NCI-H1694 treated with DMSO at 0.1 percent for 48 hours (cell line): Measurements from ENCODE around the gene OPCML.

ENCODE experiments used
- DNase-seq: peaks from one replicate; lab custom pipeline; 2025; lab: John Stamatoyannopoulos, UW

Gene OPCML

DNA sequence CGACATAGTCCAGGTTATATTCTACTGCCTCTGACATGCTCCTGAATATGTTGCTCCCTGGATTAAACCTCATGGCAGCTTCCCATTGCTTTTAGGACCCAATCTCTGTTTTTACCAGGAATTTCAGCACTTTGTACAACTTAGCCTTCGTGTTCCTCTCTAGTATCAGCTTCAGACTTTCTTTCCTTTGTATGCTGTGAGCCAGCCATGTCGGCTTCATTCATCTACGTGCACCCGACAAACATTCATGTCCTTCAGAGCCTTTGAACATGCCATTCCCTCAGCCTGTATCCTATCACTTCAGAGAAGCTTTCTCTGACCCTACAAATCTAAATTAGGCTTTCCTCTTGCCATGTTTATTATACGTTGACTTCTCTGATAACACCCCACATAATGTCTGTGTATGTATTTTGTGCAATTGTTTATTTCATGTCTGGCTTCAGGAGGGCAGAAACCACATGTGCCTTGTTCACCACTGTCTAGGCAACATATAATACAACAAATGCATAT, 743.4 kb downstream of the OPCML start:
- DNase-seq, result no peak

GRCh38 chr11:132785878-132786277, 746.4 kb downstream of the OPCML start:
- no peak for DNase-seq

DNA sequence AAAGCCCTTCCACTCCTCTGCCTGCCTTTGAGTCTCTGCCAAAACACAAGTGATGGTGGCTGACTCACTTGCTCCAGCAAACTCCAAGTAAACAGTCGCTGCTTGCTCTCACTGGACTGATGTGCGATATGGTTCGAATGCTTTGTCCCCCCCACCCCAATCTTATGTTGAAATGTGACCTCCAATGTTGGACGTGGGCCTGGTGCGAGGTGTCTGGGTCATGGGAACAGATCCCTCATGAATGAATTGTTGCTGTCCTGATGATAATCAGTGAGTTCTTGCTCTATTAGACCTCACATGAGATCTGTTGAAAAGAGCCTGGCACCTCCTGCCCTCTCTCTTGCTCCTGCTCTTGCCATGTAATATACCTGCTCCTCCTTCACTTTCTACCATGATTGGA, 747.9 kb downstream of the OPCML start:
- no peak for DNase-seq

GRCh38 chr11:132782102-132782501, 750.2 kb downstream of the OPCML start:
- no peak for DNase-seq

DNA sequence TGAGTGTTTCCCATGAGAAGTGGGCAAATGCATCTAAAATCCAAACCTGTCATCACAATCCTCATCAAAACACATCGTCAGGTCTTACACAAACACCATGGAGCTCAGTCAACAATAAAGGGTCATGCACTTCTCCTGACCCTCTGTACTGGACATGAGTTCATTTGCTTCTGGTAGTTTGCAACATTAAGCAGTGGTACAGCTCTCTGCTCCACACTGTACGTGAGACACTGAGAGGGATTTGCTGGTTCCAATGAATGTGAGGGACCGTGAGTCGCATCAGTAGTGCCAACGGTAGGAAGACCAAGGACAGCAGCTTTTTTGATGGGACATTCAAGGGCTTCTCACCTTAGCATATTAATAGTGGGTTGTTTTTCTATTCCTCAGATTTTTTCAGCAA, 752.3 kb downstream of the OPCML start:
- DNase-seq, result no peak

DNA sequence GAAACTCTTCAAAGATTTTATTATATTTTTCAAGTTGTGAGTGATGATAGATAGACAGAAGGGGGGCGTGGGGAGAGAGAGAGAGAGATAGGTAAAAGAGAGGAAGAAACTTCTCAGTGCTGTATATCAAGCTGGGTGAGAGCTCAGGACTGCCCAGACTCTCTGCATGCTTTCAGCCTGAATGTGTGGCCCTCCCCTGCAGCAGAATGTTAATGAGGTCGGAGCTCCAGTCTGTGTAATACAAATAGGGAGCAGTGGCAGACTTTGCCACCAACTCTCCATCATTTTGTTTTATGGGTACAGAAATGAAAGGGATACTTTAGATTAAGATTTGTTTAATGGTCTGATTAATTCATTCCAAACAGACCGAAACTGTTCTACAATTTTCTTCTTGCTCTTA, 752.8 kb downstream of the OPCML start:
- no peak for DNase-seq

DNA sequence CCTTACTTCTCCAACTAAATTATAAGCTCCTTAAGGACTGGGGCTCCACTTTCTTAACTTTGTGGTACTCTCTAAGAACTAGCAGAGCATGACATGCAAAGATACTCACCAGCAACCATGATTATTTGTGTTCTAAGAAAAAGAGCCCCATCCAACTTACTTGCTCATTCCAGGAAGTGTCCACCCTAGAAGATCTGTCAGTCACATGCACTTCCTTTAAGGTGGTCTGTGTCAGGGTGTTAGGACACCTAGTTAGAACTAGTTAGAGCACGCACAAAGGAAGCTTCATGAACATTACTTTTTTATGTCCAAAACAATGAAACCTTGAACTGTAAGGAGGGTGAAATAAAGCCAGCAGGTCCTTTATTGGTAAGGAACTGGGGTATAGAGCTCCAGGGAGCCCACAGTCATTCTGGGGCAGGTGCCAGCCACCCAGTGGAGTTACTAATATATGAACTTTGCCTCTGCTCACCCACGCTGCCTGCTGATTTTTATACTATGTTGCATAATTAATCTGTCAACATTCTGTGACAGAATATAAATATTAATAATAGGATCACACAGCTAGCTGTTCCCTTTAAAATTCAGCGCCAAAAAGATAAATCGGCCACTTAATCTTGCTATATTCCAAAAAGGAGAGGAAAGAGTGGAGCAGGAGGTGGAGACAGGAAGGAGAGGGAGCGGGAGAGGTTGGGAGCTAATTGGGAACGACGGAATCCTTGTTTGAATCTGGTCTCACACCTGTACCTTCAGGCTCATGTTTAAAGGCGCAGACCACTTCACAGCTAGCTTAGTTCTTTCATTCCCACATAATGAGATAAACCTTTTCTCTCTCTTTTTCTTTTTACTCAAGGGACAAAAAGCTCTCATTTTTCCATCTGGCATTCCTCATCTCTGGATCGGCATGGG, 755.0 kb downstream of the OPCML start:
- DNase-seq, result no peak

DNA sequence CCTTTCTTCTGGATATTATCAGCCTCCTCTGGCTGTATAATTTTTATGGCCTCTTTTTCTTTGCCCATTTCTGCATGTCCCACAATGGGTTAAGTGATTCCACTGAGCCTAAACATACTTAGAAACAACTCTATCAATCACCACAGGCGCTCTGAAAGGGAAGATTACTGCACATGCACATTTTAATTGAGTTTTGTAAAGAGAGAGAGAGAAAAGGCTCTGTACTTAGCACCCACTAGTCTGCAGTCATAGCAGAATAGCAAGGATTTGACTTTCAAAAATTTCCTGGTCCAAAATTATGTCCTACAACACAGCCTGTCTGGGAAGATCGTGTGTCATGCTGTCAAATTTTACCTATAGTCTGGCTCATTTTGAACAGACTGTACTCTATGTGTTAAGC, 758.5 kb downstream of the OPCML start:
- no peak for DNase-seq

DNA sequence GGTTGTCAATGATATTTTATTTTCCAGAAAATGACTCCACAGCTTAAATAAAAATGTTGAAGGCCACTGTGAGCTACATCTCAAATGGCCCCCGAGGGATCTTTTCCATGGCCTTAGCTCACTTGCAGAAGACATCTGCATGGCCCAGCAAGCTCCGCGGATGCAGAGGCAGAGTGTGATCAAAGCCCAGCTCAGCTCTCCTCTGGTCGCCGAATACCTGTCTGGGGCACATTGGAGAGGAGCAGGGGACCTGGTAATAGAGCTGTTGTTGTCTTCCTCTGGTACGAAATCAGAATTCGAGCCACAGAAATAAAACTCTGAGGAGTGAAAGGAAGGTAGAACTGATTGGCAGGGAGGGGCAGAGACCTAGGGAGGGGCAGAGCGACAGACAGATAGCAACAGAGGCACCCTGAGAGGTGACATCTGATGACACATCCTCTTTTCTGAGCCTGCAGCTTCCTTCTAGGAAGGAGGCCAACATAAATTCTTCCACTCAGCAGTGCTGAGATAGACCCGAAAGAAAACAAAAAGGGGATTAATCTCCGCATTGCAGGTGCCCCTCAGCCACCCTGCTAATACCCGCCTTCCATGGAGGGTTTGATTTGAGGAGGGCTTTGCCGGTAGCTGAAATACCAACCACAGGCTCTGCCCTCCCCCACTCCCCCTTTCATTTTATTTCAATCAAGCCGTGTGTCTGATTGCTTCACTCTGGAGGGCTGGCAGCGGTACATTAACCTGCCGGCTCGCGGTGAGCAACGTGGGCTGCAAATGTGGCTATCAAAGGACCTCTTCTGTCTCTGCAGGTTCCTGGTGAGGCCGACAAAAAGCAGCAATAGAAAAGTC, 759.4 kb downstream of the OPCML start:
- DNase-seq, result no peak

DNA sequence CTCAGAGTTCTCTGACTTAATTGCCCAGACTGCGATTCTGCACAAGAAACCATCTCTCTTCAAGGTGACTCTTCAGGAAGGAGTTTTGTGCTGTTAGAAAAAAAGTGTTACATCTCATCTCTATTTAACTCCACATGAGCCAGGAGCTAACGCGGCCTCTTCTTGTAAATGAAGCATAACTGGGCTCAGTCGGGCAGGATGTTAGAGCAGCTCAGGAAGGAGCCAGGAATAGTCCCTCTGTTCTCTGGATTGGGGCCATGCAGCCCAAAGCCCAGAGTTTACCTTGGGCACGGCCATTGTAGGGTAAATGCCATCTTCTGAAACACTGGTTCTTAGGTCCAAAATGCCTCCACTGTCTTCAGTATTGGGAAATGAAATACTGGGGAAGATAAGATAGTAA, 760.6 kb downstream of the OPCML start:
- no peak for DNase-seq

- DNase-seq, result no peak
Measured at GRCh38 chr11:132770829-132771530, 761.3 kb downstream of the OPCML start.

DNA sequence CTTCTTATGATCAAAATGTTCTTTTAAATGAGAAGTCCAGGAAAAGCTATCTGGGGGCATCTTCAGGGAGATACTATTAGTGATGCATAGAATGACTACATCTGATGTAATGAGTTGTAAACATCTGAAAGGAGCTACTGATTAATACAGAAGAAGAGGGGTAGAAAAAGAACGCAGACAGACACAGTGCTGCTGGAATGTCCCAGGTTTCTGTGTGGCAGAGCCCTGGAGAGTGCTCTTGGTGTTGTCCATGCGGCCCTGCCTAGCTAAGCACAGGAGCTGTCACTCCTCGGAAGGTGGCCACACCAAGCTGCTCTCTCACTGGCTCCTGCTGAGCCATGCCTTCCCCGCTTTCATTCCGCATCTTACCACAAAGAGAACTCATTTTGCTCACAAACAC, 768.8 kb downstream of the OPCML start:
- DNase-seq, result no peak

DNA sequence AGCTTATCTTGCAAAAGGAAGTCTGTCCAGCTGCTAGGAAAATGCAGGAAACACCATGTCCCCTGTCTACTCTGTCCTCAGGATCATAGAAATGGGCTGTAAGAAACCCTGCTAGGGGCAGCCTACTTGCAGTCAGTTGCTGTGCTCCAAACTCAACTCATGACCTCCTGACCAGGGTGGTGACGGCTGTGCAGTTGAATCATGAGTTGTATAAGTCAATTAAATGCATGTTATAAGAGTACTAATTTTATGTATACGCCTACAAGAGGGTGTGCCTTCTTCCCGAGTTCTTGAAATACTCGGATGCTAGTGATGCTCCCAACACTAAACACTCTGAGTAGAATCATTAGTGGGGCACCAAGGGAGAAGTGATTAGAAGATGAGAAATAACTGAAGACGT, 776.4 kb downstream of the OPCML start:
- DNase-seq, result no peak

DNA sequence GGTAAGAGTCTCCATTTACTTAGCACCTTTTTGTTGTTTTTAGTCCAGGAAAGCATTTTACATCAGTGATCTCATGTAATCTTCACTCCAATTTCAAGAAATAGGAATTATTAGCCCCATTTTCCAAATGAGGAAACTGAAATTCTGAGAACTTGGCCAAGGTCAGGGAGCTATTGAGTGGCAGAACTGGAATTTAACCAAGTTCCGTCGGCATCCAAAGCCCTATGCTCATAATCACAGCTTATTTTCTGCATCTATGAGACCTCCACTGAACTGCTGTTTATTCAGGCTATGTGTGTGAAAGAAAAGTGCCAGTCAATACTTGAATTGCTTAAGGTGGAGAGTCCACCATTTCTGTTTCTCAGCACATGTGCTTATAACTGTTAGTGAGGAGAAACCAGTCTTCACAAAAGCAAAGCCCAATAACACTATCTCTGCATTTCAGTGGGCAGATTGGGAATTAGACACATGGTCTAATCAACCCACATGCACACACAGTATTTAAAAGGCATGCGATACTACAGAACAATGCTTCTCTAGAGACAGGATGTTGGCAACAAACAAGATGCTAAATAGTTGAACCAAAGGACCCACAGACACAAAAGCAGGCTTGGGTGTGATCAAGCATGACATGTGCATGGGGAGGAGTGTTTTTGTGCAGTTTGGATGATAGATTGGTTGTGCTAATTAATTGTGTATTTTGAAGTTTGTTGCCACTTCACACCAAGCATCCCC, 780.6 kb downstream of the OPCML start:
- no peak for DNase-seq

DNA sequence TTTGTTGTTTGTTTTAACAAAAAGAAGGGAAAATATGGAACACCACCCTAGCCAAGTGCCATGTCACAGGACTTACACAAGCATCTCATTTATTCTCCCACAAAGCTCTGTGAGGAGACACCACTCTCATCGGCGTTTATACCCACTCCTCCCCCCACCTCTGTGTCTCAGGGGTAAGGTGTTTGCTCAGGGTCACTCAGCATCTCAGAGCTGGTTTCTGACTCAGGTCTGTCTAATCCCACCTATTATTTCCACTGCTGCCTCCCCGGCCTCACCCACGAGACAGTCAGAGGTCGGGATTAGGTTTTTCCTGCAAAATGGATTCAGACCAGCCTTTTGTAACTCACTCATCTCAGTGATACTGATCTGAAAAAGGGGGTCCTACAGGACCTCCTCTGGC, 786.0 kb downstream of the OPCML start:
- no peak for DNase-seq

GRCh38 chr11:132745306-132745705, 787.0 kb downstream of the OPCML start:
- no peak for DNase-seq

DNA sequence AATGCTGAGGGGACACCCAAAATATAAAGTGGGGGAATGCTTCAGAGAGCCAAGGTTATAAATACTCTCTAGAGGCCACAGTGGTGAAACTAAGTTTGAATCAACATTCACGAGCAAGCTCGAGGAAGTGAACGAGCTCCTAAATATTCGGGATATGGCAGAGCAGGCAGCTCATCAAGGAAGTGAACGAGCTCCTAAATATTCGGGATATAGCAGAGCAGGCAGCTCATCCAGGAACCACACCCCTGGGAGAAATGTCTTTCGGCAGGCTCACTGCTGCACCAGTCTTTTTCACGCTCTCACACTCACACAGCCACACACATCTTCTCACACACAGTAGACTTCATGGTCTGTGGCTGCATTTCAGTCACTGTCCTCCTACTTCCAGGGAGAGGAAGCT, 787.5 kb downstream of the OPCML start:
- DNase-seq, result no peak

GRCh38 chr11:132743601-132744000, 788.7 kb downstream of the OPCML start:
- DNase-seq, result no peak

DNA sequence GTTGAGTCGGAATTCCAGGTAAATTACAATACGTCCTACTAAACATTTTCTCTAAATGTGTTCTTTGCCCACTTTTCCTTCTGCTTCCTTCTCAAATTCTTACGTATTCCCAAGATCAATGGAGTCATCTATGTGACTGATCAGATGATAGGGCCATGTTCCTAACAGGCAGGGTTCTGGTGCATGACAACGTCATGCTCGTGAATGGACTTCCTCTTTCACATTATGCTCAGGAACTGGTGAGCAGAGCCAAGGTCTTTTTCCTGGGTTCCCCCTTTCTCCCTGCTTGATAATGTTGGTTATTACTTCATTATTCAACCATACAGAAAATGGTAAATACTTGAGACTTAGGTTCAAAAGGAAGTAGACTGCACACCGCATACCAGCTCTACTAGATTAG, 789.4 kb downstream of the OPCML start:
- no peak for DNase-seq

DNA sequence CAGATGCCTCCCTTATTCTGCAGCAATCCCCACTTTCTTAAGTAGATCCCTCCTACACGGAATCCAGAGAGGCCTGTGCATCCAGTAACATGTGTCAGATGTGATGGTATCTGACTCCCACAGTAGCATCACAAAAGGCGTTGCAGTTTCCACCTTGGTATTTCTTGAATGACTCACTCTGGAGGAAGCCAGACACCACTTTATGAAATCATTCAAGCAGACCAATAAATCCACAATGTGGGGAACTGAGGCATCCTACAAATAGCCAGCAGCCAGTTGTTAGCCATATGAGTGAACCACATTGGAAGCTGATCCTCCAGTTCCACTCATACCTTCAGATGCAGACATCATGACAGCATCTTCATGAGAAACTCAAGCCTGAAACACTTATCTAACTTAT, 798.1 kb downstream of the OPCML start:
- DNase-seq, result no peak

DNA sequence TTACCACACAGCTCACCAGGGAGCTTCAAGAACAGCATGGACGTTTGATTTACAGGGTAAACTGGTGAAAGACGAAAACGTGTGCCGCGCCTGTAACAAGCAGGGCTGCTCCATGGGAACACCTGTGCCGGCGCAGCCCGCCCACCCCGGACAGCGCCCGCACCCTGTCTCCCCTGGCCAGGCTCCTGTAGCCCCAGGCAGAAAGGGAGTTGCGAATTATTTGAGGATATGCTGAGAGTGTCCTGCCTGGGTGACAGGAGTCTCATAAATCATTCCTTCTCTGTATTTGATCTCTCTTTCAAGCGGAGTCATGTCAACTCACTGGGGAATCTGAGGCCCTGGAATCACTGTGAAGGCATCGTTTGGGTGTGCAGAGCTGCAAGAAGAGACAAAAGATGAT, 804.3 kb downstream of the OPCML start:
- DNase-seq, result no peak

- DNase-seq, result no peak
Measured at GRCh38 chr11:132721526-132721925, 810.8 kb downstream of the OPCML start.
